Measurements from ENCODE around the gene BTNL9. TPM values are rescaled to one million over a fixed set of nuclear protein-coding genes. Genes with fewer than 3 reads are reported as not detected.

BTNL9 gene
- total RNA-seq, 1 donor from 2014 or later = 37.9 TPM

Small RNAs within 50 kb of the gene (microRNA-seq; reads per million reads assigned to microRNA genes)
- not detected for gene MIR8089 (ENCODE audit: unreplicated experiment)

Other genes with a start within 250 kb of the BTNL9 start
- 45.6 TPM for gene MGAT1, start 237.5 kb upstream of the BTNL9 start, total RNA-seq (ENCODE audit: unreplicated experiment)
- 27.0 TPM for gene ZFP62, start 179.0 kb upstream of the BTNL9 start, total RNA-seq (ENCODE audit: unreplicated experiment)
- not detected for gene BTNL8, start 141.1 kb upstream of the BTNL9 start, total RNA-seq (ENCODE audit: unreplicated experiment)
- not detected for gene BTNL3, start 51.4 kb upstream of the BTNL9 start, total RNA-seq (ENCODE audit: unreplicated experiment)
- not detected for gene OR2V1, start 90.9 kb downstream of the BTNL9 start, total RNA-seq (ENCODE audit: unreplicated experiment)
- gene OR2V2, start 107.3 kb downstream of the BTNL9 start, total RNA-seq (ENCODE audit: unreplicated experiment) = not detected
- gene TRIM7, start 164.9 kb downstream of the BTNL9 start, total RNA-seq (ENCODE audit: unreplicated experiment) = 0.93 TPM
- 28.8 TPM for gene TRIM41, start 183.0 kb downstream of the BTNL9 start, total RNA-seq (ENCODE audit: unreplicated experiment)
- 1,397 TPM for gene RACK1, start 203.6 kb downstream of the BTNL9 start, total RNA-seq (ENCODE audit: unreplicated experiment)
- 15.7 TPM for gene TRIM52, start 220.9 kb downstream of the BTNL9 start, total RNA-seq (ENCODE audit: unreplicated experiment)